ENCODE measurements around the gene LNPK.
"Not testable (repeated sequence)": the region's sequence is repeated elsewhere in the genome, so short reads cannot be mapped to it uniquely, and the experiment has no call there.

LNPK gene

GRCh38 chr2:176001281-176001915 is 669 bp downstream of the LNPK start:
- TF ChIP-seq, protein P1, sequence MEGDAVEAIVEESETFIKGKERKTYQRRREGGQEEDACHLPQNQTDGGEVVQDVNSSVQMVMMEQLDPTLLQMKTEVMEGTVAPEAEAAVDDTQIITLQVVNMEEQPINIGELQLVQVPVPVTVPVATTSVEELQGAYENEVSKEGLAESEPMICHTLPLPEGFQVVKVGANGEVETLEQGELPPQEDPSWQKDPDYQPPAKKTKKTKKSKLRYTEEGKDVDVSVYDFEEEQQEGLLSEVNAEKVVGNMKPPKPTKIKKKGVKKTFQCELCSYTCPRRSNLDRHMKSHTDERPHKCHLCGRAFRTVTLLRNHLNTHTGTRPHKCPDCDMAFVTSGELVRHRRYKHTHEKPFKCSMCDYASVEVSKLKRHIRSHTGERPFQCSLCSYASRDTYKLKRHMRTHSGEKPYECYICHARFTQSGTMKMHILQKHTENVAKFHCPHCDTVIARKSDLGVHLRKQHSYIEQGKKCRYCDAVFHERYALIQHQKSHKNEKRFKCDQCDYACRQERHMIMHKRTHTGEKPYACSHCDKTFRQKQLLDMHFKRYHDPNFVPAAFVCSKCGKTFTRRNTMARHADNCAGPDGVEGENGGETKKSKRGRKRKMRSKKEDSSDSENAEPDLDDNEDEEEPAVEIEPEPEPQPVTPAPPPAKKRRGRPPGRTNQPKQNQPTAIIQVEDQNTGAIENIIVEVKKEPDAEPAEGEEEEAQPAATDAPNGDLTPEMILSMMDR (IDR thresholded peaks at IDR 0.05; ENCODE audit: borderline replicate concordance, insufficient read depth, low read depth, low read length): no peak
- peak overlapping the region; percentile 87 for H3K4me3 ChIP-seq (ENCODE audit: low read depth, low read length)

DNA sequence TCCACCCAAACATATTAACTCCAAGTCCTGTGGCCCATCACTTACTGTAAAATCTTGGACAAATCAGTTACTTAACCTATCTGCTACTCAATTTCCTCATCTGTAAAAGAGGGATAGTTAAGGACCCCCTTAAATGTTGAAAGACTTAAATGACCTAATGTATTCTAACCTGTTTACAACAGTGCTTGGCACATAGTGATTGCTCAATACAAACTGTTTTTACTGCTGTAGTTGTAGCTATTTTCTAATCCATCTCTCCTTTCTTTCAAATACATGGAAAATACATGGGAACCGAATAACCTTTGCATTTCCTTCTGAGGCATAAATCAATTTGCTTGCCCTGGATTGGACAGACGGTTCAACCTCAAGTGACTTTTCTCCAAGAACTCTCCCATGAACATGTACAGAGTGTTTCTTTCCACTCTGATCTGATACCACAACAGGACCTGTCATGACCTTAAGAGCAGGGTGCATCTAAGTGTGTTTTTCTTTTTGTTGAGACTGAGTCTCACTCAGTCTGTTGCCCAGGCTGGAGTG is 2.7 kb downstream of the LNPK start:
- no peak overlapping the region for H3K4me3 ChIP-seq (ENCODE audit: low read depth, low read length)
- TF ChIP-seq, protein P1 (IDR thresholded peaks at IDR 0.05; ENCODE audit: borderline replicate concordance, insufficient read depth, low read depth, low read length): no peak

GRCh38 chr2:175990099-175990498 is 12.0 kb downstream of the LNPK start:
- H3K4me3 ChIP-seq (ENCODE audit: low read depth, low read length): no peak overlapping the region
- TF ChIP-seq, protein P1 (IDR thresholded peaks at IDR 0.05; ENCODE audit: borderline replicate concordance, insufficient read depth, low read depth, low read length): no peak

DNA sequence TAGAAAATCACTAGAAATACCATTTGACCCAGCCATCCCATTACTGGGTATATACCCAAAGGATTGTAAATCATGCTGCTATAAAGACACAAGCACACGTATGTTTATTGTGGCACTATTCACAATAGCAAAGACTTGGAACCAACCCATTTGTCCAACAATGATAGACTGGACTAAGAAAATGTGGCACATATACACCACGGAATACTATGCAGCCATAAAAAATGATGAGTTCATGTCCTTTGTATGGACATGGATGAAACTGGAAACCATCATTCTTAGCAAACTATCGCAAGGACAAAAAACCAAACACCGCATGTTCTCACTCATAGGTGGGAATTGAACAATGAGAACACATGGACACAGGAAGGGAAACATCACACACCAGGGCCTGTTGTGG is 14.9 kb downstream of the LNPK start:
- H3K4me3 ChIP-seq (ENCODE audit: low read depth, low read length): not testable (repeated sequence)

DNA sequence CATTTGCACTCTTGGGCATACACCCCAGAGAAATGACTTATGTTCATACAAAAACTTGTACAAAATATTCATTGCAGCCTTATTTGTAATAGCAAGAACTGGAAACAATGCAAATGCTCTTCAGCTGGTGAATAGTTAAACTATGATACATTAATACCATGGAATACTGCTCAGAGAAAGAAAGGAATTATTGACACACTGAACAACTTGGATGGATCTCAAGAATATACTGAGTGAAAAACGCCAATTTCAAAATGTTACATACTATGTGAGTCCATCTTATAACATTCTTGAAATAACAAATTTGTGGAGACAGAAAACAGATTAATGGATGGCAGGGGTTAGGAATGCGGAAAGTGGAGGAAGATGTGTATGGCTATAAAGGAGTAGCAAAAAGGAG is 17.2 kb downstream of the LNPK start:
- TF ChIP-seq, protein P1 (IDR thresholded peaks at IDR 0.05; ENCODE audit: borderline replicate concordance, insufficient read depth, low read depth, low read length): no peak
- H3K4me3 ChIP-seq (ENCODE audit: low read depth, low read length): no peak overlapping the region

GRCh38 chr2:175981551-175981950 is 20.5 kb downstream of the LNPK start:
- TF ChIP-seq, protein P1 (IDR thresholded peaks at IDR 0.05; ENCODE audit: borderline replicate concordance, insufficient read depth, low read depth, low read length): no peak

DNA sequence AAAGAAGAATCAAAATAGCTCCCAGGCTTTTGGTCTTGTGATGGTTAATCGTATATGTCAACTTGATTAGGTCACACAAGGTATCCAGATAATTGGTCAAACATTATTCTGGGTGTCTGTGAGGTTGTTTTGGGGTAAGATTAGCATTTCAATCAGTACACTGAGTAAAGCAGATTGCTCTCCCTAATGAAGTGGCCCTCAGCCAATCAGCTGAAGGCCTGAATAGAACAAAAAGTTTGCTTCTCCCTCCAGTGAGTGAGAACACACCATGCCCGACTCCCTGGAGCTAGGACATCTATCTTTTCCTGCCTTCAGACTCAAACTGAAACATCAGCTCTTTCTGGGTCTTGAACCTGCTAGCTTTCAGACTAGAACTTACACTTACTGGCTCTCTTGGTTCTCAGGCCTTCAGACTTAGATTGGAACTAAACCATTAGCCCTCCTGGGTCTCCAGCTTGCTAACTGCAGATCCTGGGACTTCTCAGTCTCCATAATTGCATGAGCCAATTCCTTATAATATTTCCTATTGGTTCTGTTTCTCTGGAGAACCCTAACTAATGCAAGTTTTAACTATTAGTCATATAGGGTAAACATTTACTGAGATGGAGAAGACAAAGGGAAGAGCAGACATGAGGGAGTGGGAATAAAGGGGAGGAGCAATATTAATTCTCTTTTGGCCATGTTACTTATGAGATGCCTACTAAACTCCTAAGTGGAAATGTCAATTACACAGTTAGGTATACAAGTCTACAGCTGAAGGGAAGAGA is 25.5 kb downstream of the LNPK start:
- TF ChIP-seq, protein P1 (IDR thresholded peaks at IDR 0.05; ENCODE audit: borderline replicate concordance, insufficient read depth, low read depth, low read length): no peak

More at GRCh38 chr2:175981551-175981950, 20.5 kb downstream of the LNPK start:
- no peak overlapping the region for H3K4me3 ChIP-seq (ENCODE audit: low read depth, low read length)

More for the DNA sequence above, 25.5 kb downstream of the LNPK start:
- no peak overlapping the region for H3K4me3 ChIP-seq (ENCODE audit: low read depth, low read length)

All from GM12875 (cell line).